Activated CD4-positive, alpha-beta memory T cell treated with anti-CD3 and anti-CD28 coated beads, Interleukin-2, amount 10 ng/mL, durations not matched to agents 7 days and 5 days (primary cell): ENCODE data around the gene ANTXR1. TPM values are rescaled to one million over a fixed set of nuclear protein-coding genes. Genes with fewer than 3 reads are reported as not detected.

Source experiments
- CTCF ChIA-PET: fragments of 350-600 bp; sonication (Branson Sonifier 250); formaldehyde crosslinking; loops from one replicate; lab custom pipeline; 2021; ENCODE audit warnings: antibody characterized with exemption, inconsistent platforms; lab: Charles Lee
- POLR2A ChIA-PET: fragments of 350-600 bp; sonication (Branson Sonifier 250); formaldehyde crosslinking; loops from one replicate; lab custom pipeline; 2021; ENCODE audit warnings: antibody characterized with exemption; lab: Charles Lee
- DNase-seq: peaks from one replicate; pipeline ENCODE4 v3.0.0-alpha.2; 2020
- H3K27ac Mint-ChIP-seq: one replicate; pipeline ENCODE4 v1.8.0; 2021; ENCODE audit warnings: mild to moderate bottlenecking, mixed read lengths
- H3K27me3 Mint-ChIP-seq: one replicate; pipeline ENCODE4 v1.8.0; 2021; ENCODE audit warnings: mixed read lengths
- H3K36me3 Mint-ChIP-seq: one replicate; pipeline ENCODE4 v1.8.0; 2021; ENCODE audit warnings: low read depth, mixed read lengths
- H3K4me1 Mint-ChIP-seq: one replicate; pipeline ENCODE4 v1.8.0; 2021; ENCODE audit warnings: mixed read lengths
- H3K4me3 Mint-ChIP-seq: one replicate; pipeline ENCODE4 v1.8.0; 2021; ENCODE audit warnings: mild to moderate bottlenecking, mixed read lengths
- H3K9me3 Mint-ChIP-seq: one replicate; pipeline ENCODE4 v1.8.0; 2021; ENCODE audit warnings: mixed read lengths
- total RNA-seq, 2 experiments: library from RNA; stranded (reverse); gene quantifications; one replicate each; pipeline ENCODE4 v1.2.3, GENCODE V29; 2021

ANTXR1 gene
- total RNA-seq, 2 experiments from 2014 or later, result not detected

DNA sequence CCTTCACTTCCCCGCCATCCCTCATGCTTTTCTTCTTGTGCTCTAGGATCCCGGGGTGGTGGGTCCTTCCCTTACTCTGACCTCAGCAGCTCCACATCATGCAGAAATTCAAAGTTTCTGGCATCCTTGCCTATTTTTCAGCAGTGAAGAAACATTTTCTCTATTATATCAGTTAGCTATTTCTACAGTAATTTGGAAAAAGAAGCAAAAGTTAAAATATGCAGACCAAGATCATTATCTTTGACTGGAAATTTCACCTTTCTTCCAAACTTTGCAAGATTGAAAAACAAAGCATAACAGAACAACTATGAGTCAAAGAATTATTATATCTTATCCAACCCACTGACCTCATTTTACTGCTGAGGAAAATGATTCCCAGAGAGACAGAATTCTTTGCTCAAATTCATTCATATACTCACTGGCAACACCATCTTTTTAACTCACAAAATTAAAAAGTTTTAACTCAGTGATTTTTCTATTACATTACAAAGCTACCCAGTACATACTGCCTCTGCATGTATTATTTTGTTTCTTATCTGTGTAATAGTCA is 40.5 kb downstream of the ANTXR1 start:
- H3K9me3 Mint-ChIP-seq, result no peaks in the 10 kb centered on the region
- no peak overlapping the region for H3K27ac Mint-ChIP-seq
- H3K4me3 Mint-ChIP-seq, result no peak overlapping the region
- peaks cover 53% of the 10 kb centered on the region for H3K27me3 Mint-ChIP-seq
- ChIA-PET CTCF (no interaction called here), POLR2A (interaction anchor here (1.3 kb wide), 1 partner anchor 33 kb away, joined by 3 read pairs; no protein-coding TSS in a partner anchor)
- peaks cover 11% of the 10 kb centered on the region for H3K4me1 Mint-ChIP-seq
- no peak for DNase-seq
- no peaks in the 10 kb centered on the region for H3K36me3 Mint-ChIP-seq

DNA sequence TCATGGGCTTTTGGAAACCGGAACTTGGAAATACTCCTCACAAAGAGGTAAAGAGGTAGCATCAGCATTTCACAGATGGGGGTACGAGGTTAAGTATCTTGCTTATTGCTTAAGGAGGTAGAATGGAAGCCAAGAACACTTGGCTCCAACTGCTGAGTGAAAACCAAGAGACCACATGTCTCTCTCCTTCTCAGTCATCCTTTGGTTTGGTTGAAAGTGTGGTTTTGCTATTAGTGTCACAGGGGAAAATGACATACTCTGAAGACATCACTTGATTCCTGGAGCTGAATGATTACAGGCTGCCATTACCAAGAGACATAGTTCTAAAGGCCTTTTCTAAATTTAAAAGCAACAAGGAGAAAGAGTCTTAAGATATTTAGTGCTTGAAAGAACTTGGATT is 41.5 kb downstream of the ANTXR1 start:
- H3K27me3 Mint-ChIP-seq, result peaks cover 57% of the 10 kb centered on the region
- peak; percentile 17 for DNase-seq
- no peaks in the 10 kb centered on the region for H3K36me3 Mint-ChIP-seq
- ChIA-PET CTCF (no interaction called here), POLR2A (interaction anchor here (1.3 kb wide), 1 partner anchor 32 kb away, joined by 3 read pairs; no protein-coding TSS in a partner anchor)
- no peaks in the 10 kb centered on the region for H3K9me3 Mint-ChIP-seq
- no peak overlapping the region for H3K27ac Mint-ChIP-seq
- no peak overlapping the region for H3K4me3 Mint-ChIP-seq
- H3K4me1 Mint-ChIP-seq, result peaks cover 11% of the 10 kb centered on the region

DNA sequence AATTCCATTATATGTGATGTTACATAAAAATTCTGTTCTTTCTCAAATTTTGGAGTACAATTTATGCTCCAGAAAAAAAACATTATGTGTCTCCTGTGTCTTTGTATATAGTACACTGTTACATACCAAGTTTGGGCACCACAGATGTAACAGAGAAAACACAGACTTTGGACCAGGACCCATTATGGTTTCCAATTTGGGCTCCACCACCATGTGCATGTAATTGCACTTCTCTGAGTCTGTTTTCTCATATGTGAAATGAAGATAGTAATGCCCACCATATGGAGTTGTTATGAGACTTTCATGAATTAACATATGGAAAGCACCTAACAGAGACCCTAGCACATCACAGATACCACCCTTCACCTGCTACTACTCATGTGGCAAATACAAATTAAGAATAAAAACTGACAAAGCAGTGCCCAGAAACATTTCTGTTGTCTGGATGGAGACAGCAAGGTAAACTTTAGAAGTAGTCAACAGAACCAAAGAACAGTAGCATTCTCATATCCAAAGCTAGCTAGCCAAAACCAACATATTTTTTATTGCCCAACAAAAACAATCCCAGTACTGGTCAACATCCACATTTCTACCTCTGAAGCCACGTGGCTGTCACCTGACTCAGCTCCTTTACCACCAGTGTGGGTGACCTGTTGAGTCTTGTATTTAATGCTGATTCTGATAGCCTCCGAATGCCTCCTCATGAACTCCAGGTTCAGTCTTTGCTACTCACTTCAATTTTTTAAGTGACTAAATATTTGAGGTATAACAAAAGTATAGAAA is 42.9 kb downstream of the ANTXR1 start:
- Mint-ChIP-seq H3K27me3 (peaks cover 66% of the 10 kb centered on the region), H3K4me3 (no peak overlapping the region), H3K36me3 (no peaks in the 10 kb centered on the region), H3K27ac (no peak overlapping the region), H3K4me1 (peaks cover 11% of the 10 kb centered on the region), H3K9me3 (no peaks in the 10 kb centered on the region)
- ChIA-PET POLR2A (no interaction called here), CTCF (no interaction called here)
- no peak for DNase-seq

DNA sequence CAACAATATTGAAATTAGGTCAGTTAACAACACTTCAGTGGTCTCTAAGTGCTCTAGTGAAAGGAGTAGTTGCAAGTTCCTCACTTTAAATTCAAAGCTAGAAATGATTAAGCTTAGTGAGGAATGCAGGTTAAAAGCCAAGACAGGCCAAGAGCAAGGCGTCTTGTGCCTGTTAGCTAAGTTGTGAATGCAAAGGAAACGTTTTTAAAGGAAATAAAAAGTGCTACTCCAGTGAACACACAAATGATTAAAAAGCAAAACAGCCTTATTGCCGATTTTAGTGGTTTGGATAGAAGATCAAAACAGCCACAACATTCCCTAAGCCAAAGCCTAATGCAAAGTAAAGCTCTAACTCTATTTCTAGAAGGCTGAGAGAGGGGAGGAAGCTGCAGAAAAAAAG is 44.7 kb downstream of the ANTXR1 start:
- Mint-ChIP-seq H3K27ac (no peak overlapping the region), H3K9me3 (no peaks in the 10 kb centered on the region), H3K36me3 (no peaks in the 10 kb centered on the region), H3K27me3 (peaks cover 77% of the 10 kb centered on the region), H3K4me1 (peaks cover 11% of the 10 kb centered on the region), H3K4me3 (no peak overlapping the region)
- CTCF ChIA-PET, result interaction anchor here (0.5 kb wide), 1 partner anchor 290 kb away, joined by 3 read pairs; no protein-coding TSS in a partner anchor
- no peak for DNase-seq
- POLR2A ChIA-PET, result no interaction called here

DNA sequence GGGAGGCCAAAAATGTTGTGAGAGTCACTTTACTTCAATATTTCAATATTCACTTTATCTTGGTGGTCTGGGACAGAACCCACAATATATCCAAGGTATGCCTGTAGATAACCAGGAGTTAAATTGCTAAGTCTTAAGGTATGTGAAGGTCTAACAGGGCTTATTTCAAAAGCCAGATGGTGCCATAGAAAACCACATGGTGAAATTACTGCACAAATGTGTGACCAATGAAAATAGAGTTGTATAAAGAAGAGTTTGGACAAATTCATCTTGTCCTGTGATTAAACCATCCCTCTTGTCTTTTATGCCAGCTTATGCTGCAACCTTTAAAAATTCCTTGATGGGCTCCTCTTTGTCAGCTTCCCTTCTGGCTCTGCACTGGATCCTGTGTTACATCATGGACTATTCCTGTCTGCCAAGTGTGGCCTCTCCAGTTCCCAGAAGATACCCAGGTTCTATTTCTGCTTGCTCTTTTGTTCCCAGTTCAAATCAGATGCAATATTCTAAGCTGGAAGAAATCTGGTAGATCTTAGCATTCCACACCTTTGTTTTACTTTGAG is 46.8 kb downstream of the ANTXR1 start:
- Mint-ChIP-seq H3K4me3 (no peak overlapping the region), H3K27ac (no peak overlapping the region), H3K9me3 (no peaks in the 10 kb centered on the region), H3K4me1 (peaks cover under 1% of the 10 kb centered on the region), H3K36me3 (no peaks in the 10 kb centered on the region), H3K27me3 (peaks cover 76% of the 10 kb centered on the region)
- no peak for DNase-seq
- ChIA-PET POLR2A (no interaction called here), CTCF (no interaction called here)

DNA sequence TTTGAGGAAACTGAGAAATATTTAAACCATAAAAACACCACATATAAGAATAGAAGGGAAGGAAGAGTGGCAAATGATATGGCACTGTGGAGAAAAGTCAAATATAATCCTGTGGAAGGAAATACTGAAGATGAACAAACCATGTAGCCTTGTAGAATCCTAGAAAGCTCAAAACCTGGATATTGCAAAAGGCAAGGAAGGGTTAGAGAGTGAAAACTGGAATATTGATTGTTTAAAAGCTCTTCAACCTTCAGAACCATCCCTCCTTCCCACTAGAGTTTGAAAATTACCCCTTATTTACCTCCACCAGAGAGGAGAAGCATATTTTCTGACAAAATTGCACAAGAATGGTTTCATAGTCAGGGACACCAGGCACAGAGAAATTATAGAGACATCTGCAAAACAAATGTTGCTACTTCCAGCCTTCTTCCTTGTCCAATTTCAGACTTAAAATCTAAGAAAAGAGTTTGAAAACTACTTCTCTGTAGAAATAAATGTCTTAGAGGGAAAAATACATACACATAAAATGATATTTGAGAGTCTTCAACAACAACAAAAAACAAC is 48.0 kb downstream of the ANTXR1 start:
- Mint-ChIP-seq H3K9me3 (no peaks in the 10 kb centered on the region), H3K4me1 (no peaks in the 10 kb centered on the region), H3K27ac (no peak overlapping the region), H3K4me3 (no peak overlapping the region), H3K36me3 (no peaks in the 10 kb centered on the region), H3K27me3 (peaks cover 71% of the 10 kb centered on the region)
- POLR2A ChIA-PET, result no interaction called here
- no peak for DNase-seq
- CTCF ChIA-PET, result no interaction called here

DNA sequence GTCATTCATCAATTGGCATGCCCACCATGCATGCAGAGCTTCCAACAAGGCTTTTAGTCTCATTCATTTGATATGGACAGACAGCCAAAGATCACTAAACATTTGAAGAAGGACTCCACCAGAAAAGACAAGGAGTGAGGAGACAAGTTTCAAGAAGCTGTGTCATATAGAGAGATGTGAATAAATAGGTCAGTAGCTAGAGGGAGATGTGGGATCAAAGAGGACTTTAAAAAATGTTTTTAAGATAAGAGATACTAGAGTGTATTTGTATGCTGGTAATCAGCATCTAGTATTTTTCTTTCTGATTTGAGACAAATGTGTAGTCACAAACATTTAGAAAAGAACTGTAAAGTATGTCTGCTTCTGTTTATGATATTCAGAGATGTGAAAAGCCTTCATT is 48.5 kb downstream of the ANTXR1 start:
- Mint-ChIP-seq H3K36me3 (no peaks in the 10 kb centered on the region), H3K27me3 (peaks cover 70% of the 10 kb centered on the region), H3K27ac (no peak overlapping the region), H3K9me3 (no peaks in the 10 kb centered on the region), H3K4me3 (no peak overlapping the region), H3K4me1 (no peaks in the 10 kb centered on the region)
- no peak for DNase-seq
- POLR2A ChIA-PET, result no interaction called here
- CTCF ChIA-PET, result no interaction called here

DNA sequence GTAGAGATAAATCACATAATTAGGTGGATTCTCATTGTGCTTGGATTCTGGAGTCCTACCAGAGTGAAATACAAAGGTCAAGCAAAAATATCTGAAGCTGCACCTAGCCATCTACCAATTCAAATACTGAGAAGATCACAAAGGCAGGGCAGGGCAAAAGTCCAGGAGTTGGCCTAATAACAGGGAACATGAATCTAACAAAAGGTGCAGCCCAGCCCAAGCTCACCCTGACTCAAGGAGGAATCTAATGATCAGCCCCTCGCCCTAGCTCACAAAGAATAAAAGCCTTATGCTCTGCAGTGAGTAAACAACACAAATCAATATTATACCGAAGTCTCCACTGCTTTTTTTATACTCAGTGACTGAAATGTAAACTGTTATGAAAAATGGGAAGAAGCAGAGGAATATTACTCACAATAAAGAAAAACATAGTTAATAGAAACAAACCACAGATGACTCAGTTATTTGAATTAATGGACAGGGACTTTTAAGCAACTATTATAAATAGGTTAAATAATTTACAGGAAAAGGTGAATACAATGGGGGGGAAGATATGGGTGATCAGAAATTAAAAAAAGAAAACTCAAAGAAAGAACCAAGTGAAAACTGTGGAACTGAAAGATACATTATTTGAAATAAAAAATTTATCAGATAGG is 49.5 kb downstream of the ANTXR1 start:
- no peak overlapping the region for H3K27ac Mint-ChIP-seq
- ChIA-PET CTCF (no interaction called here), POLR2A (no interaction called here)
- no peaks in the 10 kb centered on the region for H3K36me3 Mint-ChIP-seq
- H3K4me1 Mint-ChIP-seq, result no peaks in the 10 kb centered on the region
- H3K4me3 Mint-ChIP-seq, result no peak overlapping the region
- DNase-seq, result no peak
- H3K9me3 Mint-ChIP-seq, result no peaks in the 10 kb centered on the region
- H3K27me3 Mint-ChIP-seq, result peaks cover 75% of the 10 kb centered on the region

DNA sequence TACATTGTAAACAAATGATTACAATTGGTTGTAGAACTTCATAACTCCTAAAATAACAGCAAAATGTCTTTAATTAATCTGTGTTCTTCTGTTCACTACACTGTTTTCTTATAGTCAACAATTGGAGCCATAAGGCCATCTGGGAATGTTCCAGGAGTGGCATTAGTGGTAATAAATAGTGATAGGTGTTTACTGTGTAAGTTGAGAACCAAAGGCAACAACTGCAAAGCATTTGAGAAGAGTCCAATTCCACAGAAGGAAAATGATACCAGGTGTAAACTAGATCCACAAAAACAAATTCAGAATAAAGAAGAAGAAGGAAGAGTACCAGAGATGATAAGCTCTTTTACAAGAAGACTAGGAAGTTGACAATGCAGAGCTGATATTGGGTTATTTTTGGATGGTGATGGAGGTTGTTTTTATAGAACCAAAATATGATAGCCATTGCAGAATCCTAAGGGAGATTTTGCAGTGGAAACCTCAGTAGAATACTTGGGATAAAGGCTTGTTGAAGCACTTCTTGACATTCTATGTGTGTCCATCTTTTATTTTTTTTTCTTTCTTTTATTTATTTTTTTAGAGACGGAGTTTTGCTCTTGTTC is 52.9 kb downstream of the ANTXR1 start:
- H3K27me3 Mint-ChIP-seq, result peaks cover 64% of the 10 kb centered on the region
- no peak for DNase-seq

DNA sequence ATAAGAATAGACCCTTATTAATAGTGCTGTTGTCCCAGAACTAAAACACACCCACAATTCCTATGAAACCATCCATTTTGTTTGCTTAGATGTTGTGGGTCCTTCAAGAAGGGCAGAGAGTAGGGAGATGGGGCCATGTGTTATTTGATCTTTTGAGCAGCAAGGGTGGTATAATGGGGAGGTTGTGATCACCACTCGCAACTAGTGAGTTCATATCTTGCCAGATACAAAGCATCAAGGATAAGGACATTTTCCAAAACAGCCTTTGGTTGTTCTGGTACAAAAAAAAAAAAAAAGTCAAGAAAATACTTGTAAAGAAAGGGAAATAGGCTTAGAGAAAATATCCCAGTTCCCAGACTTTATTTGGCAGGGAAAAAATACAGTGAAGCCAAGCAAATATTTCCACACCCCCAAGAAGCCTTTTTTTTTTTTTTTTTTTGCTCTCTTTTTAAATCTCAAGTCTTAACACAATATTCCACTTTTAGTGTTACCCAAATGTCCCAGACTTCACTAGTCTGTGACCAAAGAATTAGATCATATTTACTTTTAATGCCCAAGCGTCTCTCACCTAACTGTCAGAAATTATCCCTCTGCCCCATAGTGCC is 54.1 kb downstream of the ANTXR1 start:
- Mint-ChIP-seq H3K27ac (no peak overlapping the region), H3K9me3 (no peaks in the 10 kb centered on the region), H3K4me1 (no peaks in the 10 kb centered on the region), H3K4me3 (no peak overlapping the region), H3K27me3 (peaks cover 57% of the 10 kb centered on the region), H3K36me3 (no peaks in the 10 kb centered on the region)
- CTCF ChIA-PET, result no interaction called here
- POLR2A ChIA-PET, result no interaction called here
- no peak for DNase-seq

More for the DNA sequence above, 52.9 kb downstream of the ANTXR1 start:
- H3K36me3 Mint-ChIP-seq, result no peaks in the 10 kb centered on the region
- no peak overlapping the region for H3K4me3 Mint-ChIP-seq
- CTCF ChIA-PET, result no interaction called here
- H3K4me1 Mint-ChIP-seq, result no peaks in the 10 kb centered on the region
- H3K9me3 Mint-ChIP-seq, result no peaks in the 10 kb centered on the region
- no peak overlapping the region for H3K27ac Mint-ChIP-seq
- POLR2A ChIA-PET, result no interaction called here

DNA sequence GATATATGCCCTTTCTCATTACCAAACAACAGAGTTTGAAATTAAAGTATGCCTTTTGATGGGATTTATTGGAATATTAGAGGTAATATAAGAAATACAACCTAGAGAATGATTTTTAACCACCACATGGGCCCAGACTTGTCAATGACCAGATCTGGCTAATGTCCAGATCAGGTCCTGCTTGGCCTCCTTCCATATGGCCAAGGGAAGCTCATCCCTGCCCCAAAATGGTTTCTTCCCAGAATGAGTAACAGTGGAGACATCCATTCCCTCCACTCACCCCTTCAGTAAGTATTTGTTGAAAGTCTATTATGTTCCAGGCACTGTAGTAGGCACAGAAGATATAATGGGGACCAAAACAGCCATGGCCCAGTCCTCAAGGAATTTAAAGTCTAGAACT is 54.9 kb downstream of the ANTXR1 start:
- no peak for DNase-seq
- H3K27me3 Mint-ChIP-seq, result peaks cover 52% of the 10 kb centered on the region
- no peaks in the 10 kb centered on the region for H3K36me3 Mint-ChIP-seq
- H3K4me1 Mint-ChIP-seq, result no peaks in the 10 kb centered on the region
- no peaks in the 10 kb centered on the region for H3K9me3 Mint-ChIP-seq
- H3K27ac Mint-ChIP-seq, result no peak overlapping the region
- POLR2A ChIA-PET, result no interaction called here
- no peak overlapping the region for H3K4me3 Mint-ChIP-seq
- CTCF ChIA-PET, result no interaction called here

DNA sequence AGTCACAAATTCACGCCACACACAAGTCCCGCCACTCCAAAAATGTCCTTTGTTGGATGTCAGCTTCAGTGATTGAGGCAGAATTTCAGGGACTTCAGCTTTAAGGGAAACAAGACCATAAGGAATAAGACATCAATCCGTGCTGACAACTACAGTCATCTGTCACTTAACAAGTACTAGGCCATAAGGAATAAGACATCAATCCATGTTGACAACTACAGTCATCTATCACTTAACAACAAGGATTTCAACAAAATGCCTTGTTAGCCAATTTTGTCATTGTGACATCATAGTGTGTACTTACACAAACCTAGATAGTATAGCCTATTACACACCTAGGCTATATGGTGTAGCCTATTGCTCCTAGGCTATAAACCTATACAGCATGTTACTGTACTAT is 58.0 kb downstream of the ANTXR1 start:
- ChIA-PET CTCF (no interaction called here), POLR2A (no interaction called here)
- no peak overlapping the region for H3K4me3 Mint-ChIP-seq
- H3K27me3 Mint-ChIP-seq, result peaks cover 52% of the 10 kb centered on the region
- H3K4me1 Mint-ChIP-seq, result no peaks in the 10 kb centered on the region
- H3K36me3 Mint-ChIP-seq, result no peaks in the 10 kb centered on the region
- no peak overlapping the region for H3K27ac Mint-ChIP-seq
- DNase-seq, result no peak
- H3K9me3 Mint-ChIP-seq, result no peaks in the 10 kb centered on the region
